NCI-H1092 treated with DMSO at 0.1 percent for 48 hours (cell line): ENCODE data around the gene CACHD1.
A peak's percentile ranks its signal among the peaks of the same experiment; 100 is the strongest.
"Not testable (repeated sequence)": the region's sequence is repeated elsewhere in the genome, so short reads cannot be mapped to it uniquely, and the experiment has no call there.

Experiments used
- DNase-seq: peaks from one replicate; lab custom pipeline; 2025; lab: John Stamatoyannopoulos, UW

The CACHD1 gene

GRCh38 chr1:64497088-64497883 is 27.4 kb downstream of the CACHD1 start:
- DNase-seq, result no peak

- DNase-seq, result no peak
Observed at GRCh38 chr1:64498325-64498724, 28.4 kb downstream of the CACHD1 start.

- DNase-seq, result no peak
Observed at GRCh38 chr1:64499011-64499410, 29.1 kb downstream of the CACHD1 start.

GRCh38 chr1:64499966-64500365 is 30.0 kb downstream of the CACHD1 start:
- no peak for DNase-seq

GRCh38 chr1:64502083-64502482 is 32.2 kb downstream of the CACHD1 start:
- no peak for DNase-seq

GRCh38 chr1:64502931-64503330 is 33.0 kb downstream of the CACHD1 start:
- no peak for DNase-seq

GRCh38 chr1:64505232-64505943 is 35.5 kb downstream of the CACHD1 start:
- DNase-seq, result peak; percentile 24

GRCh38 chr1:64505944-64506655 is 36.2 kb downstream of the CACHD1 start:
- peak; percentile 65 for DNase-seq

- no peak for DNase-seq
Observed at GRCh38 chr1:64508629-64509028, 38.7 kb downstream of the CACHD1 start.

- DNase-seq, result no peak
Observed at GRCh38 chr1:64511044-64511443, 41.1 kb downstream of the CACHD1 start.

- DNase-seq, result not testable (repeated sequence)
Observed at GRCh38 chr1:64512206-64512605, 42.3 kb downstream of the CACHD1 start.

GRCh38 chr1:64513545-64513944 is 43.6 kb downstream of the CACHD1 start:
- DNase-seq, result no peak

GRCh38 chr1:64514197-64514765 is 44.4 kb downstream of the CACHD1 start:
- peak; percentile 28 for DNase-seq

- DNase-seq, result peak; percentile 30
Observed at GRCh38 chr1:64515427-64515826, 45.5 kb downstream of the CACHD1 start.

- DNase-seq, result no peak
Observed at GRCh38 chr1:64516301-64516700, 46.4 kb downstream of the CACHD1 start.

- no peak for DNase-seq
Observed at GRCh38 chr1:64516803-64517568, 47.1 kb downstream of the CACHD1 start.

GRCh38 chr1:64517640-64518039 is 47.7 kb downstream of the CACHD1 start:
- DNase-seq, result no peak

- DNase-seq, result no peak
Observed at GRCh38 chr1:64518692-64519481, 49.0 kb downstream of the CACHD1 start.

- DNase-seq, result no peak
Observed at GRCh38 chr1:64519901-64520300, 50.0 kb downstream of the CACHD1 start.

GRCh38 chr1:64522740-64523139 is 52.8 kb downstream of the CACHD1 start:
- no peak for DNase-seq
